C4-2B (cell line): ENCODE results near the gene CASK.
"Not testable (repeated sequence)": the region's sequence is repeated elsewhere in the genome, so short reads cannot be mapped to it uniquely, and the experiment has no call there.

Experiments used
- H3K27ac ChIP-seq: fragments of 450-650 bp; 2 replicates; pipeline ENCODE4 v1.5.1; 2017
- CTCF ChIP-seq: fragments of 450-650 bp; conservative IDR thresholded peaks from 2 replicates; pipeline ENCODE4 v1.5.1; 2017; ENCODE audit warnings: mild to moderate bottlenecking
- ZFX ChIP-seq: fragments of 450-650 bp; IDR thresholded peaks from 2 replicates; pipeline ENCODE4 v1.6.1; 2017

Gene CASK

GRCh38 chrX:41608244-41608643 is 315.1 kb downstream of the CASK start:
- no peak overlapping the region for H3K27ac ChIP-seq
- TF ChIP-seq ZFX = no peak
- TF ChIP-seq CTCF = no peak

- H3K27ac ChIP-seq = no peak overlapping the region
- no peak for TF ChIP-seq ZFX
- TF ChIP-seq CTCF = no peak
These were observed 316.0 kb downstream of the CASK start for GRCh38 chrX:41607264-41607832.

GRCh38 chrX:41606057-41606456 is 317.3 kb downstream of the CASK start:
- H3K27ac ChIP-seq = not testable (repeated sequence)

GRCh38 chrX:41604766-41605543 is 318.4 kb downstream of the CASK start:
- TF ChIP-seq ZFX (no peak), CTCF (no peak)
- H3K27ac ChIP-seq = no peak overlapping the region

- TF ChIP-seq ZFX (no peak), CTCF (no peak)
- H3K27ac ChIP-seq = no peak overlapping the region
These were observed 319.2 kb downstream of the CASK start for GRCh38 chrX:41604177-41604576.

GRCh38 chrX:41603596-41603995 is 319.8 kb downstream of the CASK start:
- TF ChIP-seq CTCF (no peak), ZFX (no peak)
- H3K27ac ChIP-seq = no peak overlapping the region

GRCh38 chrX:41602816-41603345 is 320.5 kb downstream of the CASK start:
- TF ChIP-seq CTCF = no peak
- TF ChIP-seq ZFX = no peak
- no peak overlapping the region for H3K27ac ChIP-seq
